ENCODE data around the gene ADAMTS2.
"Not testable (repeated sequence)": the region's sequence is repeated elsewhere in the genome, so short reads cannot be mapped to it uniquely, and the experiment has no call there.

ADAMTS2 gene

DNA sequence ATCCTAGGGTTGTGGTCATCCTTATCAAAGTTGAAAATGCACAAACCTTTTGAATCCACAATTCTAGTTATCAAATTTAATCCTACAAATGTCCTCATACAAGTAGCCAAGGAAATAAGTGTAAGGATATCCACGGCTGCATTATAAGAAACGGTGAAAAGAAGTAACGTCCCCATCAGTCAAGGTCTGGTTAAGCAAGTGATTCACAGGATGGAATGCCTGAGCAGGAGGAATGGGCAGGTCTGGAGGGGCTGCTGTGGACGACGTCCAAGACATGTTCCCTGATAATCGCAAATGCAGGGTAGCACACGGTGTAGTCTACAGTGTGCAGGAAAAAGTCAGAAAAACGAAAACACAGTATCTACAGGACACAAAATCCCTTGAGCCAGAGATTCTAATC, 118.6 kb downstream of the ADAMTS2 start:
- DNase-seq: no peak

GRCh38 chr5:179225387-179225786, 119.9 kb downstream of the ADAMTS2 start:
- no peak for DNase-seq

DNA sequence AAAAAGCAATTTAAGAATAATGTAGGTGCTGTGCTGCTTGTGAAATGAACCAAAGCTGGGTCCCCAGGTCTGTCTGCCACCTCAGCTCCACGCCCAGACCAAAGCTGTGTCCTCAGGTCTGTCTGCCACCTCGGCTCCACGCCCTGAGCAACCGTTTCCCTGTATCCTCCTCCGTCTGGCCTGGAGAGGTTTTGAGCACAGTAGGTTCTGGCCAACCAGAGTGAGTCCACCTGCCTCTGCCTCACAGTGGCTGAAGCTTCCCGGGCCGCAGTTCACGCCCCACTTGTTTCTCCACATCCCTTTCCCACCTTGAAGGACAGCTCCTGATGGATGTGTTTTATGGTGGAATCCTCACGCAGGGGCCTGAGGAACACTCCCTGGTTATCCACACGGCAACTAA, 120.5 kb downstream of the ADAMTS2 start:
- no peak for DNase-seq

- no peak for DNase-seq
These were observed 121.3 kb downstream of the ADAMTS2 start for GRCh38 chr5:179223961-179224360.

- no peak for DNase-seq
These were observed 121.7 kb downstream of the ADAMTS2 start for GRCh38 chr5:179223528-179223927.

- DNase-seq: no peak
These were observed 122.8 kb downstream of the ADAMTS2 start for GRCh38 chr5:179222246-179223017.

DNA sequence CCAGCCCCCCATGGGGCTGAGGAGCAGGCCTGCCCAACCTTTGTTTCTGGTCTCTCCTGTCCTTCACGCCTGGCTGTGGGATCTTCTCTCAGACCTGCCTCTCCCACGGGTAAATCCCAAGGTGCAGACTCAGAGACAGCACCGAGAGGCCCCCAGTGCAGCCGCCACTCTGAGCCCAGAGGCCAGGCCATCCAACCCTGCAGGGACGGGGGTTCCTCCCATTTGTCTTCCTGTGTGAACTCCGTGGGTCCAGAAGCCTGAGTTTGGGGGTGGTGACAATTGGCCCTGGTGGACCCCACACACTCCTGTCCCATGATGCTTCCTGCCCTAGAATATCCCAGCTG, 123.4 kb downstream of the ADAMTS2 start:
- no peak for DNase-seq

GRCh38 chr5:179221196-179221876, 123.9 kb downstream of the ADAMTS2 start:
- no peak for DNase-seq

DNA sequence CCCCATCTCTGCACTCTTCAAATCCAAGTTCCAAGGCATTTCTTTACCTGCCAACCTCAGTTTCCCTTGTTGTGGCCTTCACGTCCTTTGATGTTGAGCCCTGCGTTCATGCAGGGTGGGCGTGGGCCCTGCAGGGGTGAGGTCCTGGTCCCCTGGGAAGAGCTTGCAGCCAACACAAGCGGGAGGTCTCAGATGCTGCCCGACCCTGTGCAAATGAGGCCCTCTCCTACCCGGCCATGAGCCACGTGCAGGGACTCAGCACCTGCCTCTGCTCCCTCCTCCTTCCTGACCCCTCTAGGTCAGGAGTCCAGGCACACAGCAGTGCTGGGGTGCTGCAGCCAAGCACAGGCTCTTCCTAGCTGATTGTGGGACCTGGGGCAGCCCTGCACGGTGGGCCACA, 124.5 kb downstream of the ADAMTS2 start:
- no peak for DNase-seq

DNA sequence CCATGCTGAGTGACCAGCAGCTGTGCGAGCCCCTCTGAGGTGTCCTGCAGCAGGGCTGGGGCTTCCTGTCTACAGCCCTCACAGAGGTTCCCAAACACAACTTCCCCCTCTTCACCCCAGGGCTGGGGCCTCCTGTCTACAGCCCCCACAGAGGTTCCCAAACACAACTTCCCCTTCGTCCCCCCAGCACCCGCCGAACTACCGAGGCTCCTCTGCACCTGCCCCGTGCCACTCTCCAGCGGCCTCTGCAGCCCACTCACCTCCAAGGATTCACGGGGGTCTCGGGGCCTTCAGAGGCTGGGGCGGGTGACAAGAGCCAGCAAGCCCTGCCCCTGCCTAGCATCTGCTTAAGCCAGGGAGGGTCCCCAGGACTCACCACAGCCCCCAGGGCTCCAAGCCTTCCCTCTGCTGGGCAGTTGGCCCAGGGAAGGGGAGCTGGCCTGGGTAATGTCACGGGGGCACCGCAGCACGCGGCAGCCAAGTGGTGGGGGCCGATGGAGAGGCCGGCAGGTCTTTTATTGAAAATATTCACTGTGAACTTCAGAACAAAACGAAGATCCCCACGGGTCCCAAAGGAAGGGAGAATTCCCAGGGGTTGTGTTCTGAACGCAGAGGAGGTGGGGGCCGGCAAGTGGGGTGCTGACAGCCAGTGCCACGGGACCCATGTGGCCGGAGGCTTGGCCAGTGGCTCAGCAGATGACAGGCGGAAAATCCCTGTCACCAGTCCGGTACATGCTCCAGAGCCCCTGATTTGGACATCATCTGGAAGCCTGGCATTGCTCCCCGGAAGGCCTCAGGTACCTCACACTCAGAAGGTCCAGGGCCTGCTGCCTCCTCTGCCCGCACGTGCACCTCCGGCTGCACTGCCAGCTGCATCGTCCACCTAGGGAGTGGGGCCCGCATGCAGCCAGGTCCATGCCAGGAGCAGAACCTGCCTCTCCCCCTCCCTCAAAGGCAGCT, 125.3 kb downstream of the ADAMTS2 start:
- no peak for DNase-seq

DNA sequence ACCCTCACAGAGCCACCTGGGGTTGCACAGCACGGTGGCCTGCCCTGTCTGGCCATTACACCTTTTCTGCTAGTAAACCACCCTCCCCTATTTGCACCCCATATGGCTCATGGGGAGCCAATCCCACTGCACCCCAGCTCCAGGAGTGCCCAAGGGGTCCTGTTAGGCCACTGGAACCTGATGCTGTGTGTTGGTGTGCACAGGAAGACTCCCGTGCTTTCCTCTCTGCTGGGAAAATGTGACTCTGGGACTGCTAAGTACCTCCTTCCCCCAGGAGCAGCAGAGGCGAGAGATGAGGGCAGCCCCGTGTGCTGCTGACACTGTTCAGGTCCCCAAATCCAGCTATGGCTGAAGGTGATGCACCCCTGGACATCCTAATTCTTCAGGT, 126.3 kb downstream of the ADAMTS2 start:
- no peak for DNase-seq

DNA sequence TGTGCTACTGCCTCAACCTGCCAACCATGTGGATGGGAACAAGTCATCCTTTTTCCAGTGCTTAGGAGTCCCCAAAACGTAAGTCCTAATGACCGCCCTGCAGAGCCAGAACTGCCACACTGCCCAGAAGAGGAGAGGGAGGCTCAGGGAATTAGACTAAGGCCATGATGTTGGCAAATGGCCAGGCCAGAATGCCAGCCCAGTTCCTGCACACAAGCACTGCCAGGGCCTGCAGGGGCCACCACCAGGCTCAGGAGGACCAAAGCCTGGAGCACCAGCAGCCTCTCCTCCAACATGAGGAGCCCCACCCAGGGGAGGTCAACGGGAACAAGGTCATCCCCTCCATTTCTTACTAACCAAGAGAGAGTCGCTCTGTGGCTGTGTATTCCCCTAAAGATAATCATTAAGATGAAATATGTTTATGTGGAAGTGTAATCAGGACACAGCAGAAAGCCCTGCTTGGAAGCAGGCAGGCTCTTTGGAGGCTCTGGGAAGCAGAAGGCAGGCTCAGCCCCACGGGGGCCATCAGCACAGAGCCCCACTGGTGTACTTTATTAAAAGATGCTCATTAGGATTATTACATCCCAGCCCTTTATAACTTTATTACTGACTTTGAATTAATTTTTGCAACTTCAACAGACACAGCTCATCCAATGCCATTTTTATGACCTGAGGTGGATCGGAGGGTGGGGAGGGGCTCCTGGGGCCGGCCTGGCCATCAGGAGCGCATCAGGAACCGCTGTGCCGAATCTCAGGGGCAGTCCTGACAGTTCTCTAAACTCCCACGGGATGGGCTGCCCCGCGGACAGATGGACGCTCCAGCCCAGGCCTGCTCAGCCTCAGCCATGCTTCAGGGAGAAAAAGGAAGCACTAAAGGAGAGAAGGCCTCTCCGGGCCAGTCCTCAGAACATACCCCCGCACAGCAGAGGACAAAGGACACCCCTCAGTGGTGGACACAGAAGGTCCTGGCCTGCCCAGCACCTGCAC, 127.0 kb downstream of the ADAMTS2 start:
- no peak for DNase-seq

- no peak for DNase-seq
These were observed 127.9 kb downstream of the ADAMTS2 start for GRCh38 chr5:179217356-179217755.

GRCh38 chr5:179216381-179216780, 128.9 kb downstream of the ADAMTS2 start:
- DNase-seq: not testable (repeated sequence)

DNA sequence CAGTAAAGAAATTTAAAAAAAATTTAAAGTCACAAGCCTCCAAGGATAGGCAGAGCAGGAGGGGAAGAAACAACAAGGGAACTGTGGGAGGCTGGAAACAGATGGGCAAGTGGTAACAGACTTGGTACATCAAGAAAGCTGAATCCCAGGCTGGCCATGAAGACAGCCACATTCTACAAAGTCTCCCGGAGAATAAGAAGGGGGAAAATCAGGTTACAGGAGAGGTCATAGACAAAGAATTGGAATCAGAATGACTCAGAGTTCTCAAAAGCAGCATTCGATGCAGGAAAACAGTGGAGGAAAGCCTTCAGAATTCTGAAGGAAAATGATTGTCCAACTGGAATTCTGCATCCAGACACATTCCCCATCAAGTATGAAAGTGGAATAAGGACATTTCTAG, 129.7 kb downstream of the ADAMTS2 start:
- DNase-seq: no peak

- no peak for DNase-seq
These were observed 130.6 kb downstream of the ADAMTS2 start for GRCh38 chr5:179214678-179215077.

DNA sequence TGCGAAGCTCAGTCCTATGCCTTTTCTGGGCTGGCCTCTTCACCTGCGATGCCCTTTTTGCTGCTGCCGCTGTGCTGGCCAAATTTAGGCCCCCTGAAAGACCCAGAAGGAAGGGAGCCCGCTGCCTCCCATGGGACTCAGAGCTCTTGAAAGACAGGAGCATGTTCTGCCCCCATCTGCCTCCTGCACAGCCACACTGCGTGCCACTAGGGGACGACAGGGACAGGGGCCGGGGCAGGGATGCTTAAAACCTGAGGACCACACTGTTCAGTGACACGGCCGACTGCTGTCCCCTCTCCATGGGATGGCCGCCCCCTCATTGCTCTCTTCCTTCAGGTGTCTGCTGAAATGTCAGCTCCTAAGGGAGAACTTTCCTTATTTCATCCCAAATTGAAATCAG, 132.4 kb downstream of the ADAMTS2 start:
- no peak for DNase-seq

- DNase-seq: no peak
These were observed 133.6 kb downstream of the ADAMTS2 start for GRCh38 chr5:179211631-179212030.

DNA sequence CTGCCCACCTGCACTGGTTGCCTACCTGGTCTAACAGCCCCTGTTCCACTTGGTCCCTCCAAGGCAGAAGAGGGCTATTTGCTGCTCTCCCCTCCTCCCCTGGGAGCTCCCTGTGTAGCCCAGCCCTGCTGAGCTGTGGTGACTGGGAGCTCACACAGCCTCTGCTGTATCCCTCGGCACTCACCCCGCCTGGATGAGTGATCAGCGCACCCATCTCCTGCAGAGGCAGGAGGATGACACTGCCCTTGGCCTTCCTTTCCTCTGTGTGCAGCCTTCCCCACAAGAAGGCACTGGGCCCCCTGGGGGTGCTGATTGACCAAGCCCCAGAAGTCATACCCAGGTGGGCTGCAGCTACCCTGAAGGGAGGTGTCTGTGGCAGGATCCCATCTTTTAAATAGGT, 134.2 kb downstream of the ADAMTS2 start:
- DNase-seq: no peak

DNA sequence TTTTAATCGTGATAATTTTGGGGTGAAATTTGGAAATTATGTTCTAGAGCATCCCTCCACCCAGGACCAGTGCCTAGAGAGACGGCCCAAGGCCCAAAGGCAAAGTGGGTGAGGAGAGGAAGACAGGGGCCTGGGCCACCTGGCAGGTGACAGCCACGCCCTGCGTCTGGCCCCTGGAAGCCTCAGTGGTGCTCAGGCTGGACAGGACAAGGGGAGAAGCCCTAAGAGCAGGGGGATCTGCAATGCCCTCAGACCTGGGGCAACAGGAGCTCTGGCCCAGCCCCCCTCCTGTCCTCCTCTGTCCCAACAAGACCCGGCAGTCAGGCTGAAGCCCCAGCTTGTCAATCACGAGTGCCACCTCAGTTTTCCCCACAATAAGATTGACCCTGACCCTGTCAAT, 134.8 kb downstream of the ADAMTS2 start:
- DNase-seq: no peak

- no peak for DNase-seq
These were observed 135.7 kb downstream of the ADAMTS2 start for GRCh38 chr5:179209359-179210150.
